ENCODE results near the gene DYRK2. TPM values are rescaled to one million over a fixed set of nuclear protein-coding genes. Genes with fewer than 3 reads are reported as not detected.

Gene DYRK2
- total and polyA plus RNA-seq, 2 donors = 11.8 to 17.9 TPM

- peaks cover 21 to 50% of the 10 kb centered on the region in 2 donors for H3K36me3 ChIP-seq (ENCODE audit: control insufficient read depth in 2 of 2, insufficient read depth in 2 of 2, low read length in 1 of 2)
- H3K27me3 ChIP-seq (ENCODE audit: control insufficient read depth in 2 of 2, insufficient read depth in 1 of 2, low read length in 1 of 2) = no peaks in the 10 kb centered on the region
- WGBS = 77% methylated on average over 4 of the region's 4 CpGs
- H3K9me3 ChIP-seq (ENCODE audit: control insufficient read depth in 2 of 2, insufficient read depth in 1 of 2, low read length in 1 of 2) = no peaks in the 10 kb centered on the region
- no peak overlapping the region for H3K4me3 ChIP-seq (ENCODE audit: low read length in 2 of 2)
- DNase-seq (ENCODE audit: low read depth in 6 of 9, low spot score in 9 of 9) = no peak
- no peak overlapping the region for H3K27ac ChIP-seq (ENCODE audit: low read depth in 1 of 2, low read length in 1 of 2)
- H3K4me1 ChIP-seq (ENCODE audit: control insufficient read depth in 2 of 2, insufficient read depth in 2 of 2, low read length in 2 of 2) = no peaks in the 10 kb centered on the region
Measured at GRCh38 chr12:67661311-67662021, 12.9 kb downstream of the DYRK2 start.

- Histone ChIP-seq H3K4me1 (ENCODE audit: control insufficient read depth in 2 of 2, insufficient read depth in 2 of 2, low read length in 2 of 2) (no peaks in the 10 kb centered on the region), H3K27ac (ENCODE audit: low read depth in 1 of 2, low read length in 1 of 2) (no peak overlapping the region), H3K9me3 (ENCODE audit: control insufficient read depth in 2 of 2, insufficient read depth in 1 of 2, low read length in 1 of 2) (no peaks in the 10 kb centered on the region), H3K4me3 (ENCODE audit: low read length in 2 of 2) (no peak overlapping the region), H3K27me3 (ENCODE audit: control insufficient read depth in 2 of 2, insufficient read depth in 1 of 2, low read length in 1 of 2) (no peaks in the 10 kb centered on the region), H3K36me3 (ENCODE audit: control insufficient read depth in 2 of 2, insufficient read depth in 2 of 2, low read length in 1 of 2) (peaks cover 6 to 34% of the 10 kb centered on the region in 2 donors)
- WGBS = 78% methylated on average over 3 of the region's 3 CpGs
- DNase-seq (ENCODE audit: low read depth in 6 of 9, low spot score in 9 of 9) = no peak
Measured at GRCh38 chr12:67662910-67663538, 14.5 kb downstream of the DYRK2 start.

- WGBS = 97% methylated on average over 2 of the region's 2 CpGs
- no peak for DNase-seq (ENCODE audit: low read depth in 6 of 9, low spot score in 9 of 9)
- no peak overlapping the region for H3K27ac ChIP-seq (ENCODE audit: low read depth in 1 of 2, low read length in 1 of 2)
- no peaks in the 10 kb centered on the region for H3K4me1 ChIP-seq (ENCODE audit: control insufficient read depth in 2 of 2, insufficient read depth in 2 of 2, low read length in 2 of 2)
- H3K27me3 ChIP-seq (ENCODE audit: control insufficient read depth in 2 of 2, insufficient read depth in 1 of 2, low read length in 1 of 2) = no peaks in the 10 kb centered on the region
- peaks cover 0 to 23% of the 10 kb centered on the region in 2 donors for H3K36me3 ChIP-seq (ENCODE audit: control insufficient read depth in 2 of 2, insufficient read depth in 2 of 2, low read length in 1 of 2)
- no peak overlapping the region for H3K4me3 ChIP-seq (ENCODE audit: low read length in 2 of 2)
- H3K9me3 ChIP-seq (ENCODE audit: control insufficient read depth in 2 of 2, insufficient read depth in 1 of 2, low read length in 1 of 2) = no peaks in the 10 kb centered on the region
Measured at GRCh38 chr12:67664171-67664570, 15.6 kb downstream of the DYRK2 start.

GRCh38 chr12:67665679-67666078, 17.1 kb downstream of the DYRK2 start:
- H3K4me3 ChIP-seq (ENCODE audit: low read length in 2 of 2) = no peak overlapping the region
- H3K9me3 ChIP-seq (ENCODE audit: control insufficient read depth in 2 of 2, insufficient read depth in 1 of 2, low read length in 1 of 2) = no peaks in the 10 kb centered on the region
- H3K27ac ChIP-seq (ENCODE audit: low read depth in 1 of 2, low read length in 1 of 2) = no peak overlapping the region
- H3K36me3 ChIP-seq (ENCODE audit: control insufficient read depth in 2 of 2, insufficient read depth in 2 of 2, low read length in 1 of 2) = peaks cover 0 to 14% of the 10 kb centered on the region in 2 donors
- H3K27me3 ChIP-seq (ENCODE audit: control insufficient read depth in 2 of 2, insufficient read depth in 1 of 2, low read length in 1 of 2) = no peaks in the 10 kb centered on the region
- DNase-seq (ENCODE audit: low read depth in 6 of 9, low spot score in 9 of 9) = no peak
- H3K4me1 ChIP-seq (ENCODE audit: control insufficient read depth in 2 of 2, insufficient read depth in 2 of 2, low read length in 2 of 2) = no peaks in the 10 kb centered on the region
- WGBS = 97% methylated on average over 1 of the region's 1 CpG

- Histone ChIP-seq H3K4me1 (ENCODE audit: control insufficient read depth in 2 of 2, insufficient read depth in 2 of 2, low read length in 2 of 2) (no peaks in the 10 kb centered on the region), H3K36me3 (ENCODE audit: control insufficient read depth in 2 of 2, insufficient read depth in 2 of 2, low read length in 1 of 2) (peaks cover 0 to 7% of the 10 kb centered on the region in 2 donors), H3K4me3 (ENCODE audit: low read length in 2 of 2) (no peak overlapping the region), H3K27ac (ENCODE audit: low read depth in 1 of 2, low read length in 1 of 2) (no peak overlapping the region), H3K27me3 (ENCODE audit: control insufficient read depth in 2 of 2, insufficient read depth in 1 of 2, low read length in 1 of 2) (no peaks in the 10 kb centered on the region), H3K9me3 (ENCODE audit: control insufficient read depth in 2 of 2, insufficient read depth in 1 of 2, low read length in 1 of 2) (no peaks in the 10 kb centered on the region)
- 24% methylated on average over 1 of the region's 1 CpG for WGBS
- no peak for DNase-seq (ENCODE audit: low read depth in 6 of 9, low spot score in 9 of 9)
Measured at GRCh38 chr12:67666605-67667004, 18.1 kb downstream of the DYRK2 start.

- no peak for DNase-seq (ENCODE audit: low read depth in 6 of 9, low spot score in 9 of 9)
- H3K4me1 ChIP-seq (ENCODE audit: control insufficient read depth in 2 of 2, insufficient read depth in 2 of 2, low read length in 2 of 2) = no peaks in the 10 kb centered on the region
- 90% methylated on average over 8 of the region's 8 CpGs for WGBS
- H3K27ac ChIP-seq (ENCODE audit: low read depth in 1 of 2, low read length in 1 of 2) = no peak overlapping the region
- no peak overlapping the region for H3K4me3 ChIP-seq (ENCODE audit: low read length in 2 of 2)
- H3K9me3 ChIP-seq (ENCODE audit: control insufficient read depth in 2 of 2, insufficient read depth in 1 of 2, low read length in 1 of 2) = no peaks in the 10 kb centered on the region
- H3K27me3 ChIP-seq (ENCODE audit: control insufficient read depth in 2 of 2, insufficient read depth in 1 of 2, low read length in 1 of 2) = no peaks in the 10 kb centered on the region
- H3K36me3 ChIP-seq (ENCODE audit: control insufficient read depth in 2 of 2, insufficient read depth in 2 of 2, low read length in 1 of 2) = peaks cover 0 to 7% of the 10 kb centered on the region in 2 donors
Measured at GRCh38 chr12:67667276-67668073, 18.9 kb downstream of the DYRK2 start.

- no peak for DNase-seq (ENCODE audit: low read depth in 6 of 9, low spot score in 9 of 9)
- no peak overlapping the region for H3K4me3 ChIP-seq (ENCODE audit: low read length in 2 of 2)
- H3K36me3 ChIP-seq (ENCODE audit: control insufficient read depth in 2 of 2, insufficient read depth in 2 of 2, low read length in 1 of 2) = peaks cover 0 to 2% of the 10 kb centered on the region in 2 donors
- peaks cover 2 to 7% of the 10 kb centered on the region in 2 donors for H3K9me3 ChIP-seq (ENCODE audit: control insufficient read depth in 2 of 2, insufficient read depth in 1 of 2, low read length in 1 of 2)
- WGBS = 90% methylated on average over 6 of the region's 6 CpGs
- H3K27me3 ChIP-seq (ENCODE audit: control insufficient read depth in 2 of 2, insufficient read depth in 1 of 2, low read length in 1 of 2) = no peaks in the 10 kb centered on the region
- no peak overlapping the region for H3K27ac ChIP-seq (ENCODE audit: low read depth in 1 of 2, low read length in 1 of 2)
- H3K4me1 ChIP-seq (ENCODE audit: control insufficient read depth in 2 of 2, insufficient read depth in 2 of 2, low read length in 2 of 2) = no peaks in the 10 kb centered on the region
Measured at GRCh38 chr12:67669217-67669933, 20.8 kb downstream of the DYRK2 start.

GRCh38 chr12:67669934-67670631, 21.5 kb downstream of the DYRK2 start:
- no peak for DNase-seq (ENCODE audit: low read depth in 6 of 9, low spot score in 9 of 9)
- H3K4me1 ChIP-seq (ENCODE audit: control insufficient read depth in 2 of 2, insufficient read depth in 2 of 2, low read length in 2 of 2) = no peaks in the 10 kb centered on the region
- no peaks in the 10 kb centered on the region for H3K36me3 ChIP-seq (ENCODE audit: control insufficient read depth in 2 of 2, insufficient read depth in 2 of 2, low read length in 1 of 2)
- H3K27ac ChIP-seq (ENCODE audit: low read depth in 1 of 2, low read length in 1 of 2) = no peak overlapping the region
- peaks cover 2 to 7% of the 10 kb centered on the region in 2 donors for H3K9me3 ChIP-seq (ENCODE audit: control insufficient read depth in 2 of 2, insufficient read depth in 1 of 2, low read length in 1 of 2)
- H3K27me3 ChIP-seq (ENCODE audit: control insufficient read depth in 2 of 2, insufficient read depth in 1 of 2, low read length in 1 of 2) = no peaks in the 10 kb centered on the region
- H3K4me3 ChIP-seq (ENCODE audit: low read length in 2 of 2) = no peak overlapping the region
- 86% methylated on average over 4 of the region's 4 CpGs for WGBS

Measured in thymus (tissue), 11 donors.